NCI-H69 (cell line): ENCODE measurements around the gene LY6G6C.

ENCODE experiments used
- DNase-seq: peaks from one replicate; lab custom pipeline; 2025; lab: John Stamatoyannopoulos, UW

The LY6G6C gene

DNA sequence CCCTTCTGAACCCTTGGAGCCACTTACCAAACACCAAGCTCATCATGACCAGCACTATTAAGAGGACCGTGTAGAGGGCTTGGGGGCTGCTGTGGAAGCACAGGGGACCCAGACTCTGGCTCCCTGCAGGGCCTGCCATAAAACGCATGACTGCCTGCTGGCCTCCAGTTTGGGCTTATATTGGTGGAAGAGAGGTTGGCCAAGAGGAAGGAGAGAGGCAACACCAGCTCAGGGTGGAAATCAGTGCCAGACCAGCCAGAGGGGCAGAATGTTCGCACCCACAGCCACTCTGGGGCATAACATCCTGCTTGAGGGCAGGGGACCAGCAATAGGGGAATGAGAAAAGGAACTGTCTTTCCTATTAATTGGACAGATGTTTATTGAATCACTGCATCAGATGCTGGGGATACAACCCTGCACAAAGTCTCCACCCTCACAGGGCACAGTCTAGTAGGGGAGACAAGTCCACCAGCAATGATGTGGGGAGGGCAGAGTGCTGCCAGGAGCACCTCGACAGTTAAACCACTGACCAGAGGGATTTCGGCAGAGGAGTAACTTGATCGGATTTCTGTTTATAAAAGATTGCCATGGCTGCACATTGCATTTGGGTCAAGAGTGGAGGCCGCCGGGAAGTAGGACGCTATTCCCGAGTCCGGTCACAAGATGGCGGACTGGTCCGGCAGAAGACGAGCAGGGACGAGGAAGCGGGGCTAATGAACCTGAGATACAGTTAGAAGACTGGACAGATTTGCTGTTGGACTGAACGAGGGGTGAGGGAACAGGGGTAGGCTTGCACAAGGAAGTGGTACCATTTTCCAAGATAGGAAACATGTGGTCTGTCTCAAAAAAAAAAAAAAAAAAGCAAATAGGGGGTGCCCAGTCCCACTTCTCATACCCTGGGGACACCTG is 41.1 kb downstream of the LY6G6C start, which contains the start of gene LY6G5C:
Gene LY6G5C (minus strand): TSS at position 842 of the 909 bp plus-strand sequence. CDS start 694 bp downstream, at position 148.
- peak; percentile 94 for DNase-seq

DNA sequence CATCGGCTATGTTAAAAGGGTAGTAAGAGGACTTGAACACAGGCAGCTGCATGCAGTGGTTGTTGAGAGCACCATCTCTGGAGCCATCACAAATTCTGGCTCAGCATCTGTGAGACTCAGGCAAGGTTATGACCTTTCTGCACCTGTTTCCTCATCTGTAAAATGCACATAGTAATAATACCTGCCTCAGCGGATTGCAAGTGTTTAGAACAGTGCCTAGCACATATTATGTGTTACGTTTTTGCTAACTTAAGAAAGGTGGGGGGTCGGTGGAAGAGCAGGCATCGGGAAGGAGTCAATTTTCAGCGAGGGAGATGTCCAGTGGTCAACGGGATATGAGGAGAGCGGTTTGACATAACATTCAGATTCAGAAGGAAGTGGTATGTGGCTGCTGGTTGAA is 43.6 kb downstream of the LY6G6C start:
- no peak for DNase-seq

DNA sequence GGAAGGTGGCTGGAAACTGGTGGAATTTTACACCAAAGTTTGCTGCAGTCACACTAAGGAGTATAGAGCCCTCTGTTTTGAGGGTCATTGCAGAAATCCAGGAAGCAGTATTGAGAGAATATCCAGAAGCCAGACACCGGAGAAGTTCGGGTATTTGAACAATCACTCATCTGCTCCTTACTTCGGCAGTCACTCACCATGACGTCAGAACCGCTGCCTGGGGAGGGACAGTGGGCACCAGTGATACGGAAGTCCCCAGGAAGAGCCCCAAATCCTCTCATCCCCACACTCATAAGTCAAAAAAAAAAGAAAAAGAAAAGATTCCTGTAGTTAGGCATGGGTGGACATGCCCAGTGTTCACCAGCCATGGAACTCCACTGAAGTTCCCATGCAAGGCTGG is 44.6 kb downstream of the LY6G6C start:
- DNase-seq: no peak

DNA sequence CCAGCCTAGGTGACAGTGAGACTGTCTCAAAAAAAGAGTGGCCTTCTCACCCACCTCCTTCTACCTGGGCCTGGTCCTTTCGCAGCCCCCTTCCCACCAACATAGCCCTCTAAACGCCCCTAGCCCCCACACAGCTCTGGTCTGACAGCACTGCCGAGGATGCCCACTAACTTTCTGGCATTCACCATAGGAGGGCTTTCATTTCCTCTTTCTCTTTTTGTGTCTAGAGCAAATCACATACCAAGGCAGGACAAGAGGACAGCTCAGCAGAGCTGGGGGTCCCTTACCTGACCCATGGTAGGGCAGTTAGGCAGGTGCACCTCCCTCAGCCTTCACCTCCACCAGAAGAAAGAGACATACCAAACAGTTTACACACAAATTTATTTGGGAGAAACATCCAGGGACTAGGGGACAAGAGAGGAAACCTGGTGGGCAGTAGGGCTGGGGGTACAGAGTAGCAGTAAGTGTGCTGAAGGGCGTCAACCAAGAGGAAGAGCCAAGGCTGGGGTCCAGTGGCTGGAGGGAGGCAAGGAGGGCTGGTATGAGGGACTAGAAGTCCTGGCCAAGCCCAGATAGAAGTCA is 45.1 kb downstream of the LY6G6C start:
- DNase-seq: no peak

DNA sequence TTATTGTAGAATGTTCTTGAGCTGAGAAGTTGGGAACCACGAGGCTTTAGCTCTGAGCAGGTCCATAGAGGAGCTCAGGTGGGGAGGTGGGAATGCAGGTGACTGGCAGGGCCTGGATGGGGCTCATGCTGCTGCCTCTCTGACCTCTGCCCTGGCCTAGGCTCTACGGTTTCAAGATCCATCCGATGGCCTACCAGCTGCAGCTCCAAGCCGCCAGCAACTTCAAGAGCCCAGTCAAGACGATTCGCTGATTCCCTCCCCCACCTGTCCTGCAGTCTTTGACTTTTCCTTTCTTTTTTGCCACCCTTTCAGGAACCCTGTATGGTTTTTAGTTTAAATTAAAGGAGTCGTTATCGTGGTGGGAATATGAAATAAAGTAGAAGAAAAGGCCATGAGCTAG is 51.9 kb downstream of the LY6G6C start, which contains the start of gene LY6G5B:
Gene LY6G5B (plus strand): TSS at position 301 of the 400 bp plus-strand sequence. CDS start 975 bp downstream, outside the sequence.
- DNase-seq: no peak
